Measurements from ENCODE around the gene PARD3. TPM values are rescaled to one million over a fixed set of nuclear protein-coding genes. Genes with fewer than 3 reads are reported as not detected.
"Not testable (repeated sequence)": the region's sequence is repeated elsewhere in the genome, so short reads cannot be mapped to it uniquely, and the experiment has no call there.

PARD3 gene
- polyA plus RNA-seq, 1 donor from 2014 or later: 12.4 TPM

DNA sequence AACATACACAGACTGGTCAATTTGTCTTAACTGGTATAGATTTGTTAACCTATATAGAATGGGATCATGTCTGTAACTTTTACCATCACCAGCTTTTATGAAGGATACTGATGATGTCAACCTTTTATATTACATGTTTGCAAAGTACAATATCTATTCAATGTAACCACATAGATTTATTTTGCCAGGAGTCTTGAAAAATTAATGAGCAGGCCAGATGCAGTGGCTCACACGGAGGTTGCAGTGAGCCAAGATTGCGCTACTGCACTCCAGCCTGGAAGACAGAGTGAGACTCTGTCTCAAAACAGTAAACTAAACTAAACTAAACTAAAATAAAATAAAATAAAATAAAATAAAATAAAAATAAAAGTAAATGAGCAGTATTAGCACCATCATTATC is 30.0 kb upstream of the PARD3 start:
- H3K9me2 ChIP-seq (ENCODE audit: insufficient read depth, low read length): no peaks in the 10 kb centered on the region
- H3F3A ChIP-seq (ENCODE audit: insufficient read depth, low read length, poor library complexity, severe bottlenecking): no peaks in the 10 kb centered on the region
- H3K27ac ChIP-seq (ENCODE audit: low read length): no peak overlapping the region
- no peak for TF ChIP-seq EZH2 (IDR thresholded peaks at IDR 0.05; ENCODE audit: borderline replicate concordance, insufficient read depth, low read length, poor library complexity, severe bottlenecking)
- no peak for TF ChIP-seq SMC3 (conservative IDR thresholded peaks at IDR 0.05; ENCODE audit: poor library complexity)
- TF ChIP-seq, protein P1, sequence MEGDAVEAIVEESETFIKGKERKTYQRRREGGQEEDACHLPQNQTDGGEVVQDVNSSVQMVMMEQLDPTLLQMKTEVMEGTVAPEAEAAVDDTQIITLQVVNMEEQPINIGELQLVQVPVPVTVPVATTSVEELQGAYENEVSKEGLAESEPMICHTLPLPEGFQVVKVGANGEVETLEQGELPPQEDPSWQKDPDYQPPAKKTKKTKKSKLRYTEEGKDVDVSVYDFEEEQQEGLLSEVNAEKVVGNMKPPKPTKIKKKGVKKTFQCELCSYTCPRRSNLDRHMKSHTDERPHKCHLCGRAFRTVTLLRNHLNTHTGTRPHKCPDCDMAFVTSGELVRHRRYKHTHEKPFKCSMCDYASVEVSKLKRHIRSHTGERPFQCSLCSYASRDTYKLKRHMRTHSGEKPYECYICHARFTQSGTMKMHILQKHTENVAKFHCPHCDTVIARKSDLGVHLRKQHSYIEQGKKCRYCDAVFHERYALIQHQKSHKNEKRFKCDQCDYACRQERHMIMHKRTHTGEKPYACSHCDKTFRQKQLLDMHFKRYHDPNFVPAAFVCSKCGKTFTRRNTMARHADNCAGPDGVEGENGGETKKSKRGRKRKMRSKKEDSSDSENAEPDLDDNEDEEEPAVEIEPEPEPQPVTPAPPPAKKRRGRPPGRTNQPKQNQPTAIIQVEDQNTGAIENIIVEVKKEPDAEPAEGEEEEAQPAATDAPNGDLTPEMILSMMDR (IDR thresholded peaks at IDR 0.05; ENCODE audit: poor library complexity, severe bottlenecking): no peak
- no peak overlapping the region for H3K4me2 ChIP-seq (ENCODE audit: low read length)
- no peak overlapping the region for H2AFZ ChIP-seq (ENCODE audit: low read depth, low read length)
- H4K20me1 ChIP-seq (ENCODE audit: insufficient read depth): no peaks in the 10 kb centered on the region
- H3K4me3 ChIP-seq (ENCODE audit: low read length): no peak overlapping the region
- H3K27me3 ChIP-seq (ENCODE audit: insufficient read depth, low read depth, low read length): no peaks in the 10 kb centered on the region
- no peaks in the 10 kb centered on the region for H3K79me2 ChIP-seq (replicated peaks; ENCODE audit: insufficient read depth, low read length)
- H3K9ac ChIP-seq (ENCODE audit: low read length): no peak overlapping the region
- H3K9me3 ChIP-seq (ENCODE audit: low read length): no peaks in the 10 kb centered on the region
- no peaks in the 10 kb centered on the region for H3K36me3 ChIP-seq (ENCODE audit: insufficient read depth, low read length)

DNA sequence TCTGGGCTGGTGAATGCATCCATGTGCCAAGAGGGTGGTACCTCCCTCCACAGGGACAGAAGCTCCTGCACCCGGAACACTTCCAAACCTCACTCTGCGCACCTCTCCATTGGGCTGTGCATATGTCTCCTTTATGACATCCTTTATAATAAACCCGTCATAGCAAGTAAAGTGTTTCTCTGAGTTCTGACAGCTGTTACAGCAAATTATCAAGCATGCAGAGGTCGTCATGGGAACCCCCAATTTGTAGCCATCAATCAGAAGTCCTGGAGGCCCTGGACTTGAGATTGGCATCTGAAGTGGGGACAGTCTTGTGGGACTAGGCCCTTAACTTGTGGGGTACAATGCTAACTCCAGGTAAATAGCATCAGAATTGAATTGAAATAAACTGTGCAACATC is 29.4 kb upstream of the PARD3 start:
- H3K9ac ChIP-seq (ENCODE audit: low read length): no peak overlapping the region
- no peaks in the 10 kb centered on the region for H3F3A ChIP-seq (ENCODE audit: insufficient read depth, low read length, poor library complexity, severe bottlenecking)
- H3K36me3 ChIP-seq (ENCODE audit: insufficient read depth, low read length): no peaks in the 10 kb centered on the region
- H3K4me3 ChIP-seq (ENCODE audit: low read length): no peak overlapping the region
- TF ChIP-seq SMC3 (conservative IDR thresholded peaks at IDR 0.05; ENCODE audit: poor library complexity) (no peak), POLR2AphosphoS5 (IDR thresholded peaks at IDR 0.05) (no peak), EZH2 (IDR thresholded peaks at IDR 0.05; ENCODE audit: borderline replicate concordance, insufficient read depth, low read length, poor library complexity, severe bottlenecking) (no peak), TAF1 (IDR thresholded peaks at IDR 0.05; ENCODE audit: low read depth) (no peak), MXI1 (conservative IDR thresholded peaks at IDR 0.05; ENCODE audit: poor library complexity, severe bottlenecking) (no peak), EP300 (conservative IDR thresholded peaks at IDR 0.05; ENCODE audit: poor library complexity, severe bottlenecking) (peak; percentile 56), RAD21 (conservative IDR thresholded peaks at IDR 0.05) (no peak)
- TF ChIP-seq, protein P2, sequence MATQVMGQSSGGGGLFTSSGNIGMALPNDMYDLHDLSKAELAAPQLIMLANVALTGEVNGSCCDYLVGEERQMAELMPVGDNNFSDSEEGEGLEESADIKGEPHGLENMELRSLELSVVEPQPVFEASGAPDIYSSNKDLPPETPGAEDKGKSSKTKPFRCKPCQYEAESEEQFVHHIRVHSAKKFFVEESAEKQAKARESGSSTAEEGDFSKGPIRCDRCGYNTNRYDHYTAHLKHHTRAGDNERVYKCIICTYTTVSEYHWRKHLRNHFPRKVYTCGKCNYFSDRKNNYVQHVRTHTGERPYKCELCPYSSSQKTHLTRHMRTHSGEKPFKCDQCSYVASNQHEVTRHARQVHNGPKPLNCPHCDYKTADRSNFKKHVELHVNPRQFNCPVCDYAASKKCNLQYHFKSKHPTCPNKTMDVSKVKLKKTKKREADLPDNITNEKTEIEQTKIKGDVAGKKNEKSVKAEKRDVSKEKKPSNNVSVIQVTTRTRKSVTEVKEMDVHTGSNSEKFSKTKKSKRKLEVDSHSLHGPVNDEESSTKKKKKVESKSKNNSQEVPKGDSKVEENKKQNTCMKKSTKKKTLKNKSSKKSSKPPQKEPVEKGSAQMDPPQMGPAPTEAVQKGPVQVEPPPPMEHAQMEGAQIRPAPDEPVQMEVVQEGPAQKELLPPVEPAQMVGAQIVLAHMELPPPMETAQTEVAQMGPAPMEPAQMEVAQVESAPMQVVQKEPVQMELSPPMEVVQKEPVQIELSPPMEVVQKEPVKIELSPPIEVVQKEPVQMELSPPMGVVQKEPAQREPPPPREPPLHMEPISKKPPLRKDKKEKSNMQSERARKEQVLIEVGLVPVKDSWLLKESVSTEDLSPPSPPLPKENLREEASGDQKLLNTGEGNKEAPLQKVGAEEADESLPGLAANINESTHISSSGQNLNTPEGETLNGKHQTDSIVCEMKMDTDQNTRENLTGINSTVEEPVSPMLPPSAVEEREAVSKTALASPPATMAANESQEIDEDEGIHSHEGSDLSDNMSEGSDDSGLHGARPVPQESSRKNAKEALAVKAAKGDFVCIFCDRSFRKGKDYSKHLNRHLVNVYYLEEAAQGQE (IDR thresholded peaks at IDR 0.05; ENCODE audit: borderline replicate concordance): no peak
- H4K20me1 ChIP-seq (ENCODE audit: insufficient read depth): no peaks in the 10 kb centered on the region
- no peak overlapping the region for H3K27ac ChIP-seq (ENCODE audit: low read length)
- no peaks in the 10 kb centered on the region for H3K9me2 ChIP-seq (ENCODE audit: insufficient read depth, low read length)
- no peak overlapping the region for H2AFZ ChIP-seq (ENCODE audit: low read depth, low read length)
- no peaks in the 10 kb centered on the region for H3K9me3 ChIP-seq (ENCODE audit: low read length)
- no peak overlapping the region for H3K4me2 ChIP-seq (ENCODE audit: low read length)
- no peaks in the 10 kb centered on the region for H3K27me3 ChIP-seq (ENCODE audit: insufficient read depth, low read depth, low read length)
- no peaks in the 10 kb centered on the region for H3K79me2 ChIP-seq (replicated peaks; ENCODE audit: insufficient read depth, low read length)

DNA sequence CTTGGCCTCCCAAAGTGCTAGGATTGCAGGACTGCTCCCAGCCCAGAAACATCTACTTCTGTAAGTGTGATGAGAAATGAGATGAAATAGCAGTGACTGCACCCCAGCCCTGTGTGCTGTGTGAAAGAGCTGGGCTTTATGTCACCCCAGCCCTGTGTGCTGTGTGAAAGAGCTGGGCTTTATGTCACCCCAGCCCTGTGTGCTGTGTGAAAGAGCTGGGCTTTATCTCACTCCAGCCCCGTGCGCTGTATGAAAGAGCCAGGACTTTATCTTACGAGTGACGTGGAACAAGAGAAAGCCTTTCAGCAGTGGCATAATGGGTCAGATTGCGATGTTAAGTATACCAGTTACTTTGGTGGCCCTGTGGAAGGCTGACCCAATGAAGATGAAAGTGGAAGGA is 28.4 kb upstream of the PARD3 start:
- H3K27me3 ChIP-seq (ENCODE audit: insufficient read depth, low read depth, low read length); H2AFZ ChIP-seq (ENCODE audit: low read depth, low read length); H3K4me2 ChIP-seq (ENCODE audit: low read length); H3F3A ChIP-seq (ENCODE audit: insufficient read depth, low read length, poor library complexity, severe bottlenecking); H3K36me3 ChIP-seq (ENCODE audit: insufficient read depth, low read length); H4K20me1 ChIP-seq (ENCODE audit: insufficient read depth); H3K9me3 ChIP-seq (ENCODE audit: low read length); H3K79me2 ChIP-seq (replicated peaks; ENCODE audit: insufficient read depth, low read length); H3K4me3 ChIP-seq (ENCODE audit: low read length); H3K9ac ChIP-seq (ENCODE audit: low read length); H3K27ac ChIP-seq (ENCODE audit: low read length); H3K9me2 ChIP-seq (ENCODE audit: insufficient read depth, low read length): not testable (repeated sequence)
